GM19193 (cell line): ENCODE data around the gene PALMD.

ENCODE experiments used
- POLR2A ChIP-seq: IDR thresholded peaks from 4 replicates; pipeline ENCODE4 v1.6.1; 2011; ENCODE audit not compliant: insufficient read depth, insufficient read length; ENCODE audit errors: extremely low read depth

Gene PALMD

GRCh38 chr1:99726818-99727217 is 80.9 kb downstream of the PALMD start:
- no peak for TF ChIP-seq POLR2A

- no peak for TF ChIP-seq POLR2A
These were observed 81.8 kb downstream of the PALMD start for GRCh38 chr1:99727575-99728185.

GRCh38 chr1:99728494-99729235 is 82.8 kb downstream of the PALMD start:
- TF ChIP-seq POLR2A = no peak

GRCh38 chr1:99731384-99731783 is 85.5 kb downstream of the PALMD start:
- TF ChIP-seq POLR2A = no peak

- no peak for TF ChIP-seq POLR2A
These were observed 89.9 kb downstream of the PALMD start for GRCh38 chr1:99735852-99736251.

GRCh38 chr1:99737016-99737415 is 91.1 kb downstream of the PALMD start:
- TF ChIP-seq POLR2A = no peak

- no peak for TF ChIP-seq POLR2A
These were observed 93.0 kb downstream of the PALMD start for GRCh38 chr1:99738858-99739465.

- TF ChIP-seq POLR2A = no peak
These were observed 94.2 kb downstream of the PALMD start for GRCh38 chr1:99740141-99740540.
